ENCODE measurements around the gene FGGY.

- TF ChIP-seq CTCF (IDR thresholded peaks at IDR 0.05 in 4 of 5, conservative IDR thresholded peaks at IDR 0.05 in 1 of 5) (no peak), POLR2A (IDR thresholded peaks at IDR 0.05) (no peak)
These were observed 406.5 kb downstream of the FGGY start for GRCh38 chr1:59703226-59703917.
